ENCODE measurements around the gene RNF11. TPM values are rescaled to one million over a fixed set of nuclear protein-coding genes. Genes with fewer than 3 reads are reported as not detected.

RNF11 gene
- total RNA-seq, 4 donors from 2014 or later: 70.6 to 110 (median 82.8) TPM

- Histone ChIP-seq H3K4me3 (no peak overlapping the region), H3K9me3 (no peaks in the 10 kb centered on the region), H3K36me3 (no peaks in the 10 kb centered on the region), H3K4me1 (no peaks in the 10 kb centered on the region), H3K27me3 (no peaks in the 10 kb centered on the region), H3K27ac (no peak overlapping the region)
- TF ChIP-seq CTCF (IDR thresholded peaks at IDR 0.05) (no peak), POLR2A (IDR thresholded peaks at IDR 0.05) (no peak)
- intact Hi-C loops (cut with DNase I): no loop called here
- DNase-seq: no peak
- WGBS, 2 donors: 88% methylated on average over 4 of the region's 4 CpGs
Observed at GRCh38 chr1:51322417-51323101, 86.5 kb downstream of the RNF11 start.

Other genes with a start within 250 kb of the RNF11 start
- not detected for gene C1orf185, start 134.0 kb upstream of the RNF11 start, total RNA-seq
- 10 to 100 TPM; 16.4 to 60.9 (median 48.8) TPM for gene TTC39A, start 94.3 kb downstream of the RNF11 start, total RNA-seq

All from esophagus squamous epithelium (tissue), 5 donors.